ENCODE results near the gene WDR5.

WDR5 gene

DNA sequence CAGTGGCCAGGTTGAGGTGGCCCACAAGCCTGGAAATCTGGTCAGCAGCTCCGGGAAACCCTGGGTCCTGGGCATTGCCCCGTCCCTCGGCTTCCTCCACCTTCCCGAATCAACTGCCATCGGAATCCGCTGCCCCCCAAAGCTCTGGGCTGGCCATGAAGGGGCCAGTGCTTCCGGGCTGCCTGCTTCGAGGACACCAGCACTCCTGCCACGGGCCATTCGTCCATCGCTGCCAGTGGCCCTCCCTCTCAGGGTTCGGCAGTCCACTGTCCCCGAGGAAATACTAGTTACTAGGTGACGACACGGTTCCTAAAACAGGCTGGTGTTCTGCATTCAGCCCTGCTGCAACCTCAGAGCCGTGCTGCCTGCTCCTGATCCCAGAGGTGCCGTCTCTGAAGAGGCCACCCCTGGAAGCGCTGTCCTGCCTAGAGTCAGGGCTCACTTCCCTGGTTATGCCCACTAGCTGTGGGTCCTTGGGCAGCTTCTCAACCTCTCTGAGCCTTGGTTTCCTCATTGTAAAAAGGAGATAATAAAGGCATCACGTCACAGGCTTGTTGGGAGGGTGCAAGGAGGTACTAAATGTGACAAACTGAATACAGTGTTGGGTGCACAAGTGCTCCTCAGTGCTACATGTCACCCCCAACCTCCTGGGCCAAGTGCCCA, 3.5 kb upstream of the WDR5 start:
- DNase-seq: no peak

DNA sequence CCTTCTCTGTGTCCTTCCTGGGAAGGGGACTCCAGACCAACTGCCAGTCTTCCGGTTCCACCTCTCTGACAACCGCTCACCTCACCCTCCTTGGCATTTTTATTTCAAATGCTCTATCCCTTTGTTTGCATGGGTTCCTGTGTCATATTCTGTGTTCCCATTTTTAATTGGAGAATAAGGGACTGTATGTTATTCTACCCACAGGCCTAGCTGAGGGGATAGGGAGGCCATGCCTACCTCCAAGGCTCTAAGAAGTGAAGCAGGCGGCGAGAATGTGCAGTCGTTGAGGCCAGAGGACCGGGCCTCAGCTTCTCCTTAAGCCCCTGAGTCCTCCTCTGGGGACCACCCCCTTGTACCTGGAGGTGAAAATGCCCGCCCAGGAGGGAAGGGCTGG, 936 bp upstream of the WDR5 start:
- no peak for DNase-seq

DNA sequence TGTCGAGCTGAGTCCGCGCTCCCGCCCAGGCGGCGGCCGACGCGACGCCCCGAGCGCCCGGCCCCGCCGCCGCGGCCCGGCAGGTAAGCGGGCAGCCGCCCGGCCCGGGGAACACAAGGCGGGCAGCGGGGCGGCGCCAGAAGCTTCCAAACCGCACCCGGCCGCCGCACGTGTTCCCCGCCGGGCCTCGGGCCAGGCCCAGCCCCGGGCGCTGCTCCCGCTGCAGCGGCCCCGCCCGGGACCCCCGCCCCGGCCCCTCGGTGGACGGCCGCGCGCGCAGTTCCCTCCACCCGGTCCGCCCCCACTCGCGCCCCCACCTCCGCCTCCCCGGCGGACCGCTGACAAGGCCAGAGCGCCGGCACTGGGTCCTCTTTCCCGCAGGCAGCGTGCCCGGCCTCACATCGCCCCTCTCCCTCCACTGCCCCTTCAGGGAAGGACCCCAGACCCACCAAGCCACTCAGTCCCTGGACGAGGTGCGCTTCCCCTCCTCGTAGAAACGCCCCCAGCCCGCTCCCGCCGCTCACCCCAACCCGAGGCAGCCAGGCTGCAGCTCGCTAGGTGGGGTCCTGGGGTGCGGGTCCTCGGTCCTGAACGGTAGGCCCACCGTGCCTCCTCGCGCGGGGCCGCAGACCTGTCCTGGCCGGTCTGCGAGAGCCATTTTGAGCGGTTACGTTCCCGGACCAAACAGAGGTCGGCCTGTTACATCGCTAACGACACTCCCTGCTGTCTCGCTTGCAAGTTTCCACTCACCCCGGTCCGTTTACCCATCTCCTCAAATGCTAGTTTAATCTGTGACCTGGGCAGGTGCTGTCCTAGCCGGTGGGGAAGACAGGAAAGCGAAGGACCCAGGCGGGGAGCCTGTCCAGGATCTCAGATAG, 475 bp downstream of the WDR5 start:
- peak; percentile 45 for DNase-seq

DNA sequence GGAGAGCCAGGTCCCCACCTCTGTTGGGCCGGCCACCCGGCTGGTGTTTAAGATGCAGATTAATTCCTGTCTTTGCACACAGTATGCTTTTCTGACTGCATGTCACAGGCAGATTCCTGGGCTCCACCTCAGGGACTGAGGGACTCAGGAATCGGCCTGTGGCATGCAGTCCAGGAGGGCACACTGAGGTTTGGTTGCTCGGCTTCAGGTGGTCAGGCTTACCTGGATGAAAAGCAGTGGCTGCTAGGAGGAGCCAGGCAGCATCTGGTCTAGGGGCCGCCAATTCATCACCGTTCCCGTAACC, 1.1 kb downstream of the WDR5 start:
- DNase-seq: peak; percentile 20

DNA sequence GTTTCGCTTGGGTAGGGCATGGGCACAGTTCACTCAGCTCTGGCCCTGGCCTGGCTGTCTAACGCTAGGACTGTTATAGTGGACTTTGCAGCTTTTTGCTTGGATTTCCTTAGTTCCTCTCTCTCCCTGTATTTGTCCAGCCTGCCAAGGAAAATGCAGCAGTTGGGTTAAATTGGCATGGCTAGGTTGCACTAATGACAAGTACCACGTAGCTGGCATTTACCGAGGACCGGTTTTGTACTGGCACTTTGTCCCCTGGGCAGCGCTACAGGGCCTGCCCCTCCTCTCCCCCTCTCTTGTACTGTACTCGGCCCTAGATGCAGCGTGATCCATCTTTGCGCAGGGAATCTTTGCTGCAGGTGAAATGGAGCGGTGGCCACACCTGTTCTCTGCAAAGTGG, 2.4 kb downstream of the WDR5 start:
- no peak for DNase-seq

DNA sequence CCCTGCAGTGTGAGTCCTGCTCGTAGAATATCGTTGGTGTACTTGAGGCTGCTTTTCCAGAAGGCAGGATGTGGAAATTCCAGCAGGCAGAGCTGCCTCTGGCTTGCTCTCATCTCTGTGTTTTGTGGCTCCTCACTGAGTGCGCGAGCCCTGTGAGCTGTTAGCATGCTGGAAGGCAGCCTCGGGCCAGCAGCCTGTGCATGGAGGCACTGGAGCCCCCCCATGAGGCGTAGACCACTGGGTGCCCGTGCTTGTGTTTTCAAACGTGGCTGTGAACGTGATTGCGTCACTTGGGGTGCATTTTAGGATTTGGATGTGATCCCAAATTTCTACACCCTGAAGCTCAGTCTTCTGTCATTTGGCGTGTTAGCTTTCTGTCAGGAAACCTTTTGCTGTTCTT, 3.2 kb downstream of the WDR5 start:
- DNase-seq: no peak

DNA sequence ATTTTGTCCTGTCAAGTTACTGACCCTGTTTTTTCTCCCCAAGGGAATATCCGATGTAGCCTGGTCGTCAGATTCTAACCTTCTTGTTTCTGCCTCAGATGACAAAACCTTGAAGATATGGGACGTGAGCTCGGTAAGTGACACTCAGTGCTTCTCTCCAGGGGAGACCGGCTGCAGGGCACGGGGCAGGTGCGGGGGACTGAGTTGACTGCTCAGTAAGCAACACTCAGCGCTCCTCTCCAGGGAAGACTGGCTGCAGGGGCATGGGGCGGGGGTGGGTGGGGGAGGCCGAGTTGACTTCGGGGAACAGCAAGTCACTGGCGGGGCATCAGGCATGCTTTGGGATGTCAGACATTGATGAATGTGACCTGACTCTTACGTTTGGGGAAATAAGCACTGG, 6.0 kb downstream of the WDR5 start:
- no peak for DNase-seq

DNA sequence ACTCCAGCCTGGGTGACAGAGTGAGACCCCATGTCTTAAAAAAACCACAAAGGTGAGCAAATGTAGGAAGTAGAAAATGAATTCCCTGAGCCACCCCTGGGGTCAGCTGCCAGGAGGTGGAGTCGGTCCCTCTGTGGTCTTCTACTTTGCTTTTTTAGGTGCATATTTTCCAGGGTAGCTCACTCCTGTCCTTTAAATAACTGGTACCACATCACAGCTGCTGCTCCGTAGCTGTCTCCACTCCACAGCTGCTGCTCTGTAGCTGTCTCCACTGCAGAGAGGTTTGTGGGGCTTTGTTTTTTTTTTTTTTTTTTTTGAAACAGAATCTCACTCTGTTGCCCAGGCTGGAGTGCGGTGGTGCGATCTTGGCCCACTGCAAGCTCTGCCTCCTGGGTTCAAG, 8.9 kb downstream of the WDR5 start:
- no peak for DNase-seq

DNA sequence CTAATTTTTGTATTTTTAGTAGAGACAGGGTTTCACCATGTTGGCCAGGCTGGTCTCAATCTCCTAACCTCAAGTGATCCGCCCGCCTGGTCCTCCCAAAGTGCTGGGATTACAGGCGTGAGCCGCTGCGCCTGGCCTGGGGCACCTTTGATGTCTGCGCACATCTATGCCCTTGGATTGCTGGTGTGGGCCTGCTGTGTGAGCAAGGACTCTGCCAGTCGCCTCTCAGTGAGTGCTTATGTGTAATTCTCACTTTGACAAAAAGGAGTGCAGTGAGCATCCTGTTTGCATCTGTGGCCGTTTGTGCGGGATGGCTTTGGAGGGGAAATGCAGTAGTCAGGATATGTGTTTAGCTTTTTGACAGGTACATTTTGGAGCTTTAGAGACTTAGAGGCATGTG, 9.4 kb downstream of the WDR5 start:
- no peak for DNase-seq

DNA sequence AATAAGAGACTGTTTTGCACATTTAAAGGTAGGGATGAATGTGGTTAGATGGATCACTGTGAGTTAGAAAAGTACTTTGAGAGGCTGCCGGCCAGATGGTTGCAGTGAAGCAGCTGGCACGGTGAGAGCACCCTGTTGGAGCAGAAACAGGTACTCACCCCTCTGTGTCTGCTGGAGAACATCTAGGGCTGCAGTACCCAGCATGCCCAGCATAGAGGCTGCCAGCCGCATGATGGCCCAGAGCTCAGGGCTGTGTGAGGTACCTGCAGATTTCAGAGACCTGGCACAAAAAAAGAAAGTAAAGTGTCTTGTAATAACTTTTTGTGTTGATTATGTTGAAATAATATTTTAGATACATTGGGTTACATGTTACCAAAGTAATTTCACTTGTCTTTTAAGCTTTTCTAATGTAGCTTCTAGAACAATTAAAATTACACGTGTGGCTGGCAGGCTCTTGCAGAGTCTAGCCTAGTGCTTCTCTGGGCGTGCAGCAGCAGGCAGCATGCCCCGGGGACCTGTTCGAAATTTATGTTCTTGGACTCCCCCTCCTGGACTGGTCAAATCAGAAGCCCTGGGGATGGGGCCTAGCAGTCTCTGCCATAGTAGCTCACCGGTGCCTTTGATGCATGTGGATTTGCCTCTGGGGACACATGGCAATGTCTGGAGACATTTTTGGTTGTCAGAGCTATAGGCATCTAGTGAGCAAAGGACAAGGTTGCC, 11.1 kb downstream of the WDR5 start:
- no peak for DNase-seq

DNA sequence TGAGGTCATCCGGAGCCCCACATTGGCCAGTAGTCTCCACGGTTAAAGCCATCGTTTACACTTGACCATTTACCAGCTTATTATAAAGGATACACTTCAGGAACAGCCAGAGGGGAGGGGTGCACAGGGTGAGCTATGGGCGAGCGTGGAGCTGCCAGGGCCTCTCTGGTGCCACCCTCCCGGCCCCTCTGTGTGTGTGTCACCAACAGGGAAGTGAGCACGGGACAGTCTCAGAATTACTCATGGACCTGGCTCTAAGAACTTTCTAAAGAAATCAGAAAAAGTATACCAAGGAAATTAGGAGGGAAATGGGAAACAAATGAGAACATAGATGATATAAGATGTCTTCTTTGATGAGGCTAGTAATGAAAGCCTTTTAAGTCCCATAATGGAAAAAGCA, 13.5 kb downstream of the WDR5 start:
- DNase-seq: no peak

DNA sequence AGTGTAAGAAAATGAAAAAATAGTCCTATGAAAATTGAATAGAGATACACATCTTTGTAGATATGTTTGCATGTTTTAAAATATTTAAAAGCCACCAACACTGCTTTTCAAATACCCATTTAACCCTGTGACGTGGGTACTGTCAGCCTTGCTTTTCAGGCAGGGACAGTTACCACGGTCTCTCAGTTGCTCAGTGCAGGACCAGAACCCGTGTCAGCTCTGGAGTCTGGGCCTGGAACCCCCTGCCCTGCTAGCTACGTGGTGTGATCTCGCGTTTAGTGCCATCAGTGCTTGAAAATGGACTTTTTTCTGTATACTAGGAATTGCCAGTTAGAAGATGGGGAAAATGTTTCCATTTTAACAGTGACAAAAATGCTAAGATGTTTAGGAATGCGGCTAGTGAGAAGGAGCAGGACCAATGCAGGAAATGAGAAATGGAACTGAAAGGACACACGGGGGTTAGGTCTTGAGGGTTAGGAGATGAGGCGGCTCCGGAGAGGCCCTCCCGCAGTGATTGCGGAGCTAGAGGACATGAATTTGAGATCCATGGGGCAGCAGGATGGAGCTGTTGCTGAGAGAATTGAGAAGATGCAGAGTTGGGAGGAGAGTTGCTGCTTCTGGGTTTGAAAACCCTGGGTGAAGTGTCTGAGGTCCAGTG, 14.8 kb downstream of the WDR5 start:
- DNase-seq: no peak

DNA sequence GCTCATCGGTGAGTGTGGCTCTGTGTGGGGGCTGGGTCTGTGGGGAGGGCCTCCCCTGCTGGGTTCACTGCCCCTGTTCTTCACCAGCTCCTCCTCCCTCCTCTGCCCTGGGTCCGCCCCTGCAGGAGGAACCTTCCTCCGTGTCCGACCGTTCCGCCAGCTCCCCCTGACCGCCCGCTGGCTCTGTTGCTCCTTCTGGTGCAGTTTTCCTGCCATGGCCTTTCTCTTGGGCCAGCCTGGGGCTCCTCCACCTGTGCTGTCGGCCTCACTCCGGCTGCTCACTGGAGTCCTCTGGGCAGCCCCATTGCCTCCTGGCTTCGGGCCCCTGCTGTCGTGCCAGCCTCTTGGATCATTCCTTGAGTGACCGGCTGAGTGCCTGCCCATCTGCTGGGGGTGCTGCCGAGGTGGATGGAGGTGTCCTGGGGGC, 16.2 kb downstream of the WDR5 start:
- DNase-seq: no peak

DNA sequence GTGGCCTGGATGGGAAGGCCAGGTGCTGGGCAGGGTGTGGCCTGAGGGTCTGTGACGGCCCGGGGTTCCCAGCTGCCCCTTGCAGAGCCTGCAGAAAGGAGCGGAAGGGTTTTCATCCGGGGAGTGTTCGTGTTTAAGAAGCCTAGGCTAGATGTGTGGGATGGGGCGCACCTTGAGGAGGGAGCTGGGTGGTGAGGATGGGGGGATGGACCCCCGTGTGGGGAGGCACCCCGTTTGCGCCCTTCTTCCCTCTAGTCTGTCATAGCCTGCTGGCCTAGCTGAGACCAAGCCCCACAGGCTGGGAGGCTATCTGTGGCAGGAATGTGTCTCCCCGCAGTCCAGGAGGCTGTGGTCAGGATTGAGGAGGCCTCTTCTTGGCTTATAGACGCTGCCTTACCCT, 16.6 kb downstream of the WDR5 start:
- DNase-seq: no peak

DNA sequence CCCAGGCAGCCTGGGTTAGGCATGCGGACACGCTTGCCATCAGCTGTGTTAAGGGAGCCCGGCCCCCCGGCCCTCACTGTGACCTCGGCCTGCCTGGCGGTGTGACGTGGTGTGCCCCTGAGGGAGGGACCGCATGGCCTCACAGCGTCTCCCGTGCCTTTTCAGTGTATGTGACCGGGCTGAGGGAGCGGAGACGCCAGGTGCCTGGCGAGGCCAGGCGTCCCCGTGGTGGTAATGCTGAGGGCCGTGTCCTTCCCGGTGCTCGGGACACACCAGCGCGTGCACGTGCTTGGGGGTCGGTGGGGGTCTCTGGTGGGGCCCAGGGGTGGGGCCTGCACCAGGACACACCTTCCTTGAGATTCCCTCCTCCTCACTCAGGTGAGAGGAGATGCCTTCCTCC, 17.6 kb downstream of the WDR5 start:
- no peak for DNase-seq

DNA sequence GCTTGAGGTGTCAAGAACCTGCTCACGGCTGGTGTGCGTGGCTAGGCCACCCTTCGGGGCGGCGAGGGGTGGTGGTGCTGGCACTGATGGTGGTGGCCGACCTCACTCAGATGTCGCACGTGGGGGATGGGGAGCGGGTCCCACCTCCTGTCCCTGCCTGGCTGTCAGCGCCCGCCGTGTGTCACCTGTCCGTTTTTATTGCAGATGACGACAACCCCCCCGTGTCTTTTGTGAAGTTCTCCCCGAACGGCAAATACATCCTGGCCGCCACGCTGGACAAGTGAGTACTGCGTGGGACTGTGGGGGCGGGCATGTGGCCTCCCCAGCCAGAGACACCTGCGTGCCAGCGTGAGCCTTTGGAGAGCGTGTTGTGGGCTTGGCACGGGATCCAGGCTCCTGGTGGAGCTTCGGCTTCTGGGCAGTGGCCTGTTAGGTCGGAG, 18.4 kb downstream of the WDR5 start:
- DNase-seq: no peak

DNA sequence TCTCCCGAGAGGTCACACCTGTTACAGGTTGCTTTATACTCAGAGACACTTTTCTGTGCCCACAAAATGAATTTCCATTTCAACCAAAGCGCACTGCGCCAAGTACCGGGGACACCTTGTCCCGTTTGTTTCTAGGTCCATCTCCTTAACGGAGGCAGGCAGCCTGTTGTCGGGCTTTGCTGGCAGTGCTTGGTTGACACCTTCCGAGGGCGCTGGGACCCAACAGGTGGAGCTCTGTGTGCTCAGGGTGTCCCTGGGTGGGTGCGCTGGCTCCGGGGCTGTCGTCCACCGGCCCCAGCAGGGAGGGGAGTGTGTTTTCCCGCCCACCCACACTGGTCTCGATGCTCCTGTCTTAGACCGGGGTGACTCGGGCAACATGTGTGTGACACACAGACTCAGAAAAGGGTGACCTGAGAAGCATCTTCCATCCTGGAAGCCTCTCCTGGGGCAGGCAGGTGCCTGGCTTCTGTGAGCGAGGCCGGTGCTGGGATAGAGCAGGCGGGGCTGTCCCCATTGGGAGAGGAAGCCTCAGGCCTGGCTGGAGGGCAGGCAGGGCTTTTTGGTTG, 20.0 kb downstream of the WDR5 start:
- no peak for DNase-seq

DNA sequence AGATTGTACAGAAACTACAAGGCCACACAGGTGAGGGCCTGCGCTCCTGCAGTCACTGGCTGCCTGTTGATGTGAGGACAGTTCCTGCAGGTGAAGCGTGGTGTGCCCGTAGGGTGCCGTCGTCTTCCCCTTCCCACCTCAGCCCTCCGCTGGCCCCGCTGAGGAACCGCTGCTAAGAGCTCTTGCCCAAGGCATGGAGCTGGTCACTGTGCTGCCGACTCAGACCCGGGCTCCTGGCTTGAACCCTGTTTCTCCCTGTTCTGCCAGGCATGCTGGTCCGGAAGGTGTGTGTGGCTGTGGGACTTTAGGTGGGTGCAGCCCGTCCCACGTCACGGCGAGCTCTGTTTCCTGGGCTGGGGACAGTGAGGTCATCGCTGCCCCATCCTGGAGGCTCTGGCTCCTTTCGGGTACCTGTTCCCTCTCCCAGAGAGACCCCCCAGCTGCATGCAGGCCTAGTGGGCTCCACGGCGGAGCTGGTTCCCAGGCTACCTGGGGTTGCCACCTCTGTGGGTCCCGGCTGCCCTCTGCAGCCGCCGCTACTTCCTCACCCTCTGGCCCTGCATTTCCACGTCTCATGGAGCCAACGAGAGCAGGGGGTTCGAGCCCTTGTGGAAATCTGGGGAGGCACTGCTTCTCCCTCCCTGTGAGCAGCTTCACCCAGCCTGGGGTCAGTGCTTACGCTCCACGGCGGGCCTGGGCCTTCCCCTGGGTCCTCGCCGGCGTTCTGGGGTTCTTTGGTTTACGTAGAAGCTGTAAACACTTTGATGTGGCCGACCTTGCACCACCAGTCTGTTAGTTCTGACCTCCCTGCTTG, 20.9 kb downstream of the WDR5 start:
- no peak for DNase-seq

DNA sequence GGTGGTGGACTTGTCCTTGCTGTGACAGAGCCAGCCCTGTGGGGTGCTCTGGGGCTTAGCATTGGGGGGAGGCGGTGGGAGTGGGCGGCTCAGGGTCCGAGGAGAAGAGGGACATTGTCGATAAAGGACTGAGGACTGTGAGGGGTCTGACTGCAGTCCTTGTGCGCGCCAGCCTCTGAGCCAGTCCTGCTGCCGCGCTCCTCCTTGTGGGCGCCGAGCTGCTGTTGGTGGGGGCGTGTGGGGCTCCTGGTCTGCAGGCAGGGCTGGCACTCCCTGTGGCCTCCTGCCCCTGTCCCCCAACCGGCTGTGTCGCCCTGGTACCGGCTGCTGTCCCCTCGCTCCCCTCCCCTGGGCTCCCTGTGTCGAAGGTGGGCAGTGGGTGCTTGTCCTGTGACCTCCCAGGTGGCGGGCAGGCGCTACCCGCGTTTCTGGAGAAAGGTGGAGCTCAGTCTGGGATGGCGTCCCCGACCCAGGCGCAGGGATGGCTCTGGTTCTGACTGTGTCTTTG, 21.6 kb downstream of the WDR5 start:
- DNase-seq: no peak

DNA sequence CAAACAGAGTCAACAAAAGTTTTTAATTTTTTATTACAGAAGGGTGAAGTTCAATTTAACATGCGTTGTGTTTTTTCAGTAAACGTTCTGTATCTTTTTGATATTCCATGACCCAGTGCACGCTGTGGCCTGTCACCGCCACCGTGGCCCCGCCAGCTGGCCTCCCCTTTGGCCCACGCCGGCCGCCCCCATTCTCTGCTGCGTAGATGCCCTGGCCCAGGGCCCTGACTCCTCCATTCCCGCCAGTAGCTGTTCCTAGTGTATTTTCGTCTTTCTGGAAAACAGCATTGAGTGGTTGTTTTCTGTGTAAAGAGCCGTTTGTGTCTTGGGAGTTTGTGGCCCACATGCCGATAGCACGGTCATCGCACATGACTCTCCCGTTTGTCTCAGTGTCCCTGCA, 22.4 kb downstream of the WDR5 start:
- no peak for DNase-seq

DNA sequence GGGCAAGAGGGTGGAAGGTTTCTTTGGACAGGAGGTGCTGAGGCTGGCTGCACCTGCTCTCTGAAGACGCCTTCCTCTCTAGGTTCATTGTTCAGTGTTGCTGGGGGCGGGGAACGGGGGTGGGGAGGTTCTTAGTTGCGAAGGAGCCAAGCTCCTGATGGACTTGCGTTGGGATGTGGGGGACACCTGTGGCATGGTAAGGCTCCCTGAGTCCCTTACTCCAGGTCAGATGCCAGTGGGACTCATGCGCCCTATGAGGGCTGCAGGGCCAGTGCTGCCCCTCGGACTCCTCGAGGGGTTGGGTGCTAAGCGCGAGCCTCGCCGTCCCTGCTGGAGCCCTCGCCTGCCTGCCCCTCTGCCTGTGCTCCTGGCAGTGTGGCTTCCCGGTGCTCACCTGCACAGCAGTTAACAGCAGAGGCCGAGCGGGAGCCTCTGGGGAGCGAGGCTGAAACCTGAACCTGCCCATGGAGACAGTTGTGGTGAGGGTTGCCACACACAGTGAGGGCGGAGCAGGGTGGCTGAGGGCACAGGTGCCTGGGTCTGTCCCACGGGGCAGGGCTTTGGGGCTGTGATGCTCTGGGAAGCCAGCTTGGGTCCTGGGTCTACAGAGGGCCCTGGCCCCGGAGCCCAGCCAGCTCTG, 23.0 kb downstream of the WDR5 start:
- no peak for DNase-seq
